Epithelial cell of prostate (primary cell): ENCODE data around the gene CAPN5.

Experiments used
- DNase-seq: peaks from one replicate; pipeline ENCODE4 v3.0.0-alpha.2; 2011; ENCODE audit warnings: low read depth, low spot score
- H3K27ac ChIP-seq: fragments of 450-650 bp; 2 replicates; pipeline ENCODE4 v1.5.1; 2017; ENCODE audit warnings: mild to moderate bottlenecking

The CAPN5 gene

GRCh38 chr11:77158041-77158695 is 91.4 kb downstream of the CAPN5 start:
- DNase-seq, result no peak

GRCh38 chr11:77159219-77159936 is 92.6 kb downstream of the CAPN5 start:
- DNase-seq, result no peak
- no peak overlapping the region for H3K27ac ChIP-seq

More at GRCh38 chr11:77158041-77158695, 91.4 kb downstream of the CAPN5 start:
- H3K27ac ChIP-seq, result no peak overlapping the region

- no peak for DNase-seq
Observed at GRCh38 chr11:77159937-77160495, 93.2 kb downstream of the CAPN5 start.

GRCh38 chr11:77163271-77163670 is 96.5 kb downstream of the CAPN5 start:
- H3K27ac ChIP-seq, result no peak overlapping the region
- no peak for DNase-seq

More at GRCh38 chr11:77159937-77160495, 93.2 kb downstream of the CAPN5 start:
- no peak overlapping the region for H3K27ac ChIP-seq

GRCh38 chr11:77165066-77165465 is 98.3 kb downstream of the CAPN5 start:
- H3K27ac ChIP-seq, result no peak overlapping the region
- no peak for DNase-seq

GRCh38 chr11:77166021-77166420 is 99.2 kb downstream of the CAPN5 start:
- no peak for DNase-seq
- no peak overlapping the region for H3K27ac ChIP-seq

GRCh38 chr11:77167111-77167626 is 100.4 kb downstream of the CAPN5 start:
- no peak for DNase-seq

GRCh38 chr11:77167791-77168190 is 101.0 kb downstream of the CAPN5 start:
- no peak for DNase-seq
- no peak overlapping the region for H3K27ac ChIP-seq

More at GRCh38 chr11:77167111-77167626, 100.4 kb downstream of the CAPN5 start:
- no peak overlapping the region for H3K27ac ChIP-seq

GRCh38 chr11:77170107-77170506 is 103.3 kb downstream of the CAPN5 start:
- H3K27ac ChIP-seq, result no peak overlapping the region
- DNase-seq, result no peak

GRCh38 chr11:77171254-77171653 is 104.5 kb downstream of the CAPN5 start:
- no peak overlapping the region for H3K27ac ChIP-seq
- DNase-seq, result no peak

GRCh38 chr11:77171885-77172665 is 105.3 kb downstream of the CAPN5 start:
- DNase-seq, result no peak
- no peak overlapping the region for H3K27ac ChIP-seq

- no peak for DNase-seq
- no peak overlapping the region for H3K27ac ChIP-seq
Observed at GRCh38 chr11:77172666-77172982, 105.9 kb downstream of the CAPN5 start.

GRCh38 chr11:77173494-77173893 is 106.7 kb downstream of the CAPN5 start:
- no peak for DNase-seq
- no peak overlapping the region for H3K27ac ChIP-seq

- no peak for DNase-seq
- no peak overlapping the region for H3K27ac ChIP-seq
Observed at GRCh38 chr11:77174559-77174958, 107.8 kb downstream of the CAPN5 start.

GRCh38 chr11:77175021-77175842 is 108.5 kb downstream of the CAPN5 start:
- no peak for DNase-seq
- H3K27ac ChIP-seq, result no peak overlapping the region
